ENCODE results near the gene GGT7. TPM values are rescaled to one million over a fixed set of nuclear protein-coding genes. Genes with fewer than 3 reads are reported as not detected.

Gene GGT7, protein sequence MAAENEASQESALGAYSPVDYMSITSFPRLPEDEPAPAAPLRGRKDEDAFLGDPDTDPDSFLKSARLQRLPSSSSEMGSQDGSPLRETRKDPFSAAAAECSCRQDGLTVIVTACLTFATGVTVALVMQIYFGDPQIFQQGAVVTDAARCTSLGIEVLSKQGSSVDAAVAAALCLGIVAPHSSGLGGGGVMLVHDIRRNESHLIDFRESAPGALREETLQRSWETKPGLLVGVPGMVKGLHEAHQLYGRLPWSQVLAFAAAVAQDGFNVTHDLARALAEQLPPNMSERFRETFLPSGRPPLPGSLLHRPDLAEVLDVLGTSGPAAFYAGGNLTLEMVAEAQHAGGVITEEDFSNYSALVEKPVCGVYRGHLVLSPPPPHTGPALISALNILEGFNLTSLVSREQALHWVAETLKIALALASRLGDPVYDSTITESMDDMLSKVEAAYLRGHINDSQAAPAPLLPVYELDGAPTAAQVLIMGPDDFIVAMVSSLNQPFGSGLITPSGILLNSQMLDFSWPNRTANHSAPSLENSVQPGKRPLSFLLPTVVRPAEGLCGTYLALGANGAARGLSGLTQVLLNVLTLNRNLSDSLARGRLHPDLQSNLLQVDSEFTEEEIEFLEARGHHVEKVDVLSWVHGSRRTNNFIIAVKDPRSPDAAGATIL
- polyA plus RNA-seq (42.9 and 45.4 TPM in 2 replicates), polyA minus RNA-seq (29.4 and 38.7 TPM in 2 replicates)

DNA sequence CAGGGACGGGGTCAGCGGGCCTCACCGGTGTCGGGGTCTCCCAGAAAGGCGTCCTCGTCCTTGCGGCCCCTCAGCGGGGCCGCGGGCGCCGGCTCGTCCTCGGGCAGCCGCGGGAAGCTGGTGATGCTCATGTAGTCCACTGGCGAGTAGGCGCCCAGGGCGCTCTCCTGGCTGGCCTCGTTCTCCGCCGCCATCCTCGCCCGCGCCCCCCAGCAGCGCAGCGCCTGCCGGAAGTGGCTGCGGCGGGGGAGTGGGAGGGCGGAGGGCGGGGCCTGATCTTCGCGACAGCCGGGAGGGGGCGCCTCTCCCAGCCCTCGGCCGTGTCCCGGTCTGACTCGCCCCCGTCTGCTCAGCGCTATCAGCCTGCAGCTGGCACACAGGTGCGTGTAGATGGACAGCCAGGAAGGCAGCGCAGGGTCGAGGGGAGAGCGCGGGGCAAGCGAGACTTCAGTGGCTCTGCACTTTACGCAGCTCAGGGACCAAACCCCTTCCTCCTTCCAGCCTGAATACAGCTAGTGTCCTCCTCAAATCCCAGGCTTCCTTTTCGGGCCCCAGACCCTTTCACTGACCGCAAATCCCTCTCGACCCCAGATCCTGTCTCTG is at the start of gene GGT7:
Gene GGT7, minus strand, starts transcription at position 235 of the 603 bp plus-strand sequence. Its CDS starts 41 bp downstream, at position 194.
- H3K36me3 ChIP-seq (ENCODE audit: insufficient read depth, low read length), result no peaks in the 10 kb centered on the region
- TF ChIP-seq, protein P1, sequence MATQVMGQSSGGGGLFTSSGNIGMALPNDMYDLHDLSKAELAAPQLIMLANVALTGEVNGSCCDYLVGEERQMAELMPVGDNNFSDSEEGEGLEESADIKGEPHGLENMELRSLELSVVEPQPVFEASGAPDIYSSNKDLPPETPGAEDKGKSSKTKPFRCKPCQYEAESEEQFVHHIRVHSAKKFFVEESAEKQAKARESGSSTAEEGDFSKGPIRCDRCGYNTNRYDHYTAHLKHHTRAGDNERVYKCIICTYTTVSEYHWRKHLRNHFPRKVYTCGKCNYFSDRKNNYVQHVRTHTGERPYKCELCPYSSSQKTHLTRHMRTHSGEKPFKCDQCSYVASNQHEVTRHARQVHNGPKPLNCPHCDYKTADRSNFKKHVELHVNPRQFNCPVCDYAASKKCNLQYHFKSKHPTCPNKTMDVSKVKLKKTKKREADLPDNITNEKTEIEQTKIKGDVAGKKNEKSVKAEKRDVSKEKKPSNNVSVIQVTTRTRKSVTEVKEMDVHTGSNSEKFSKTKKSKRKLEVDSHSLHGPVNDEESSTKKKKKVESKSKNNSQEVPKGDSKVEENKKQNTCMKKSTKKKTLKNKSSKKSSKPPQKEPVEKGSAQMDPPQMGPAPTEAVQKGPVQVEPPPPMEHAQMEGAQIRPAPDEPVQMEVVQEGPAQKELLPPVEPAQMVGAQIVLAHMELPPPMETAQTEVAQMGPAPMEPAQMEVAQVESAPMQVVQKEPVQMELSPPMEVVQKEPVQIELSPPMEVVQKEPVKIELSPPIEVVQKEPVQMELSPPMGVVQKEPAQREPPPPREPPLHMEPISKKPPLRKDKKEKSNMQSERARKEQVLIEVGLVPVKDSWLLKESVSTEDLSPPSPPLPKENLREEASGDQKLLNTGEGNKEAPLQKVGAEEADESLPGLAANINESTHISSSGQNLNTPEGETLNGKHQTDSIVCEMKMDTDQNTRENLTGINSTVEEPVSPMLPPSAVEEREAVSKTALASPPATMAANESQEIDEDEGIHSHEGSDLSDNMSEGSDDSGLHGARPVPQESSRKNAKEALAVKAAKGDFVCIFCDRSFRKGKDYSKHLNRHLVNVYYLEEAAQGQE (IDR thresholded peaks at IDR 0.05; ENCODE audit: borderline replicate concordance), result no peak
- TF ChIP-seq, protein P2, sequence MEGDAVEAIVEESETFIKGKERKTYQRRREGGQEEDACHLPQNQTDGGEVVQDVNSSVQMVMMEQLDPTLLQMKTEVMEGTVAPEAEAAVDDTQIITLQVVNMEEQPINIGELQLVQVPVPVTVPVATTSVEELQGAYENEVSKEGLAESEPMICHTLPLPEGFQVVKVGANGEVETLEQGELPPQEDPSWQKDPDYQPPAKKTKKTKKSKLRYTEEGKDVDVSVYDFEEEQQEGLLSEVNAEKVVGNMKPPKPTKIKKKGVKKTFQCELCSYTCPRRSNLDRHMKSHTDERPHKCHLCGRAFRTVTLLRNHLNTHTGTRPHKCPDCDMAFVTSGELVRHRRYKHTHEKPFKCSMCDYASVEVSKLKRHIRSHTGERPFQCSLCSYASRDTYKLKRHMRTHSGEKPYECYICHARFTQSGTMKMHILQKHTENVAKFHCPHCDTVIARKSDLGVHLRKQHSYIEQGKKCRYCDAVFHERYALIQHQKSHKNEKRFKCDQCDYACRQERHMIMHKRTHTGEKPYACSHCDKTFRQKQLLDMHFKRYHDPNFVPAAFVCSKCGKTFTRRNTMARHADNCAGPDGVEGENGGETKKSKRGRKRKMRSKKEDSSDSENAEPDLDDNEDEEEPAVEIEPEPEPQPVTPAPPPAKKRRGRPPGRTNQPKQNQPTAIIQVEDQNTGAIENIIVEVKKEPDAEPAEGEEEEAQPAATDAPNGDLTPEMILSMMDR (IDR thresholded peaks at IDR 0.05; ENCODE audit: poor library complexity, severe bottlenecking), result peak; percentile 78
- TF ChIP-seq POLR2AphosphoS5 (IDR thresholded peaks at IDR 0.05) (peak; percentile 92), RAD21 (conservative IDR thresholded peaks at IDR 0.05) (peak; percentile 46), MXI1 (conservative IDR thresholded peaks at IDR 0.05; ENCODE audit: poor library complexity, severe bottlenecking) (peak; percentile 51), TAF1 (IDR thresholded peaks at IDR 0.05; ENCODE audit: low read depth) (no peak), EP300 (conservative IDR thresholded peaks at IDR 0.05; ENCODE audit: poor library complexity, severe bottlenecking) (peak; percentile 15), EZH2 (IDR thresholded peaks at IDR 0.05; ENCODE audit: borderline replicate concordance, insufficient read depth, low read length, poor library complexity, severe bottlenecking) (no peak), SMC3 (conservative IDR thresholded peaks at IDR 0.05; ENCODE audit: poor library complexity) (peak; percentile 61)
- no peaks in the 10 kb centered on the region for H3K9me3 ChIP-seq (ENCODE audit: low read length)
- no peaks in the 10 kb centered on the region for H4K20me1 ChIP-seq (ENCODE audit: insufficient read depth)
- peak within 1 kb of the TSS; percentile 79 for H3K27ac ChIP-seq (ENCODE audit: low read length)
- H3K79me2 ChIP-seq (replicated peaks; ENCODE audit: insufficient read depth, low read length), result peaks cover 15% of the 10 kb centered on the region
- peak within 1 kb of the TSS; percentile 96 for H2AFZ ChIP-seq (ENCODE audit: low read depth, low read length)
- no peaks in the 10 kb centered on the region for H3K27me3 ChIP-seq (ENCODE audit: insufficient read depth, low read depth, low read length)
- H3F3A ChIP-seq (ENCODE audit: insufficient read depth, low read length, poor library complexity, severe bottlenecking), result no peaks in the 10 kb centered on the region
- no peaks in the 10 kb centered on the region for H3K9me2 ChIP-seq (ENCODE audit: insufficient read depth, low read length)
- H3K4me3 ChIP-seq (ENCODE audit: low read length), result peak within 1 kb of the TSS; percentile 88
- H3K9ac ChIP-seq (ENCODE audit: low read length), result peak within 1 kb of the TSS; percentile 89
- H3K4me2 ChIP-seq (ENCODE audit: low read length), result peak within 1 kb of the TSS; percentile 96

DNA sequence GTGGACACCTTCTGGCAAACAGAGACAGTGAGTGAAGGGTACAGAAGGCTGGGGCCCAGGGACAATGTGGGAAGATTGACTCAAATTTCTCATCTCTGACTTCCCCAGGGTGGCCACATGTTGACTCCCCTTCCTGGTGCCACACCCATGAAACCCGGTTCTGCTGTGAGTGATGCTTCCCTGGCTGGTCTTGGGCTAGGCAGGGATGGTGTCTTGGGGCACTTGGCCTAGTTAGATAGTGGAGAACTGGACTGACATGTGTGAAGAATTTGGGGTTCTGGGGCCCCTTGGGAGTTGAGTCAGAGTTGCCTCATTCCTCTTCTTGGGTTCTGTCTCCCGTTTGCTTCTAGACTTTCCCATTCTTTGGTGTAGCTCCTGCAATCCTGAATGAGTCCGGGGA is 48.8 kb upstream of the GGT7 start:
- Histone ChIP-seq H3K9ac (ENCODE audit: low read length) (no peak overlapping the region), H3K79me2 (replicated peaks; ENCODE audit: insufficient read depth, low read length) (no peaks in the 10 kb centered on the region), H3K27me3 (ENCODE audit: insufficient read depth, low read depth, low read length) (no peaks in the 10 kb centered on the region), H3F3A (ENCODE audit: insufficient read depth, low read length, poor library complexity, severe bottlenecking) (no peaks in the 10 kb centered on the region), H4K20me1 (ENCODE audit: insufficient read depth) (no peaks in the 10 kb centered on the region), H2AFZ (ENCODE audit: low read depth, low read length) (no peak overlapping the region), H3K9me2 (ENCODE audit: insufficient read depth, low read length) (no peaks in the 10 kb centered on the region), H3K4me2 (ENCODE audit: low read length) (no peak overlapping the region), H3K27ac (ENCODE audit: low read length) (no peak overlapping the region), H3K36me3 (ENCODE audit: insufficient read depth, low read length) (peaks cover 10% of the 10 kb centered on the region), H3K4me3 (ENCODE audit: low read length) (no peak overlapping the region), H3K9me3 (ENCODE audit: low read length) (no peaks in the 10 kb centered on the region)
- no peak for TF ChIP-seq EZH2 (IDR thresholded peaks at IDR 0.05; ENCODE audit: borderline replicate concordance, insufficient read depth, low read length, poor library complexity, severe bottlenecking)
- TF ChIP-seq, protein P2 (IDR thresholded peaks at IDR 0.05; ENCODE audit: poor library complexity, severe bottlenecking), result no peak
- no peak for TF ChIP-seq SMC3 (conservative IDR thresholded peaks at IDR 0.05; ENCODE audit: poor library complexity)
